ENCODE results near the gene LRTM1.

The LRTM1 gene

GRCh38 chr3:54940971-54941370 lies 13.1 kb upstream of the LRTM1 start:
- no peak for DNase-seq (ENCODE audit: low spot score)

GRCh38 chr3:54939557-54940300 lies 11.9 kb upstream of the LRTM1 start:
- DNase-seq (ENCODE audit: low spot score) = no peak

GRCh38 chr3:54936561-54936960 lies 8.7 kb upstream of the LRTM1 start:
- no peak for DNase-seq (ENCODE audit: low spot score)

GRCh38 chr3:54935869-54936268 lies 8.0 kb upstream of the LRTM1 start:
- DNase-seq (ENCODE audit: low spot score) = no peak

GRCh38 chr3:54932606-54933005 lies 4.7 kb upstream of the LRTM1 start:
- no peak for DNase-seq (ENCODE audit: low spot score)

GRCh38 chr3:54931182-54931581 lies 3.3 kb upstream of the LRTM1 start:
- DNase-seq (ENCODE audit: low spot score) = no peak

- DNase-seq (ENCODE audit: low spot score) = no peak
Measured at GRCh38 chr3:54918516-54918915, 9.3 kb downstream of the LRTM1 start.

GRCh38 chr3:54917862-54918261 lies 10.0 kb downstream of the LRTM1 start:
- no peak for DNase-seq (ENCODE audit: low spot score)

- DNase-seq (ENCODE audit: low spot score) = no peak
Measured at GRCh38 chr3:54917174-54917573, 10.7 kb downstream of the LRTM1 start.

GRCh38 chr3:54916732-54917131 lies 11.1 kb downstream of the LRTM1 start:
- DNase-seq (ENCODE audit: low spot score) = no peak

- DNase-seq (ENCODE audit: low spot score) = no peak
Measured at GRCh38 chr3:54915976-54916375, 11.9 kb downstream of the LRTM1 start.

- no peak for DNase-seq (ENCODE audit: low spot score)
Measured at GRCh38 chr3:54915181-54915580, 12.7 kb downstream of the LRTM1 start.

- no peak for DNase-seq (ENCODE audit: low spot score)
Measured at GRCh38 chr3:54914180-54914579, 13.7 kb downstream of the LRTM1 start.

GRCh38 chr3:54909191-54909590 lies 18.7 kb downstream of the LRTM1 start:
- DNase-seq (ENCODE audit: low spot score) = no peak

GRCh38 chr3:54906763-54907162 lies 21.1 kb downstream of the LRTM1 start:
- no peak for DNase-seq (ENCODE audit: low spot score)

- no peak for DNase-seq (ENCODE audit: low spot score)
Measured at GRCh38 chr3:54905920-54906319, 21.9 kb downstream of the LRTM1 start.

- DNase-seq (ENCODE audit: low spot score) = no peak
Measured at GRCh38 chr3:54905261-54905888, 22.5 kb downstream of the LRTM1 start.

GRCh38 chr3:54901906-54902685 lies 25.8 kb downstream of the LRTM1 start:
- DNase-seq (ENCODE audit: low spot score) = no peak

GRCh38 chr3:54900838-54901591 lies 26.8 kb downstream of the LRTM1 start:
- no peak for DNase-seq (ENCODE audit: low spot score)

GRCh38 chr3:54899273-54899672 lies 28.6 kb downstream of the LRTM1 start:
- no peak for DNase-seq (ENCODE audit: low spot score)

- DNase-seq (ENCODE audit: low spot score) = no peak
Measured at GRCh38 chr3:54897028-54897711, 30.7 kb downstream of the LRTM1 start.

GRCh38 chr3:54895613-54896012 lies 32.2 kb downstream of the LRTM1 start:
- no peak for DNase-seq (ENCODE audit: low spot score)

All from CD4-positive, alpha-beta T cell treated with Interleukin-2 at 100 ng/mL for 4 hours (primary cell).